ENCODE measurements around the gene ABCB6.
"Not testable (repeated sequence)": the region's sequence is repeated elsewhere in the genome, so short reads cannot be mapped to it uniquely, and the experiment has no call there.

Gene ABCB6

GRCh38 chr2:219218732-219219701 is at the start of gene ABCB6:
ABCB6 (minus strand) TSS chr2:219218958; CDS start chr2:219218673, 285 bp downstream.
- peak; percentile 90 for DNase-seq

GRCh38 chr2:219268294-219268693 is 49.5 kb upstream of the ABCB6 start:
- DNase-seq = no peak

DNA sequence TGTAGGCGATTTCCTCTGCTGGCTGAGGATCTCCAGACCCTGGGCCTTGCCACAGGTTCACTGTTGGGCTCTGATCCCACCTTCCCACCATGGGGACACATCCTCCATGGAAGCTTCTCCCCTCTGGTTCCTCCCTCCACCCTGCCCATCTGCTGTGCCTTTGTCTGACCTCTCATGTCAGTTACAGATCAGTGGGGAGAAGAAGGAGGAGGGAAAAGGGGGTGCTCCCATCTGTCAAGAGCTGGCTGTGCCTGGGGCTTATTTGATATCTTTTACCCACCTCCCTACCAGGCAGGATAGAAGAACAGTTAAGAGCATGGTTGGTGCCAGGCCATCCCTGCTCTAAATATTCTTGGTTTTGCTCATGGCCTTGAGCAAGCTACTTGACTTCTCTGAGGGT is 48.1 kb upstream of the ABCB6 start:
- DNase-seq = no peak

DNA sequence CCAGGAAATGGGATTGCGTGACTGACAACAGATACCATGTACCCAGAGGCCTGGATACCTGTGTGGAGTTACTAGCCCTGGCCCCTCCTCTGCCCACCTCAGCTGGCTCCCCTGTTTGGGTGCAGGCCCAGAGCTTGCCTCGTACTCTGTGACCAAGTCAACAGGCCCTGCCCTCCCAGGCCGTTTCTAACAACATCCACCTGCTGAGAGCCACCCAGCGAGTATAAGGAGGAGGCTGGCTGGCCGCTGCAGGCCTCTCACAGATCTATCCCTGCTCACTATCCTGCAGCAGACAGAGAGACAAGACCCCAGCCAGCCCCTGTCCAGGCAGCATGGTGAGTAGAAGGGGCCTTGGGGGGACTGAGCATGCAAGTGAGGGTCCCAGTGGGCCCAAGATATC is 47.5 kb upstream of the ABCB6 start:
- DNase-seq = no peak

DNA sequence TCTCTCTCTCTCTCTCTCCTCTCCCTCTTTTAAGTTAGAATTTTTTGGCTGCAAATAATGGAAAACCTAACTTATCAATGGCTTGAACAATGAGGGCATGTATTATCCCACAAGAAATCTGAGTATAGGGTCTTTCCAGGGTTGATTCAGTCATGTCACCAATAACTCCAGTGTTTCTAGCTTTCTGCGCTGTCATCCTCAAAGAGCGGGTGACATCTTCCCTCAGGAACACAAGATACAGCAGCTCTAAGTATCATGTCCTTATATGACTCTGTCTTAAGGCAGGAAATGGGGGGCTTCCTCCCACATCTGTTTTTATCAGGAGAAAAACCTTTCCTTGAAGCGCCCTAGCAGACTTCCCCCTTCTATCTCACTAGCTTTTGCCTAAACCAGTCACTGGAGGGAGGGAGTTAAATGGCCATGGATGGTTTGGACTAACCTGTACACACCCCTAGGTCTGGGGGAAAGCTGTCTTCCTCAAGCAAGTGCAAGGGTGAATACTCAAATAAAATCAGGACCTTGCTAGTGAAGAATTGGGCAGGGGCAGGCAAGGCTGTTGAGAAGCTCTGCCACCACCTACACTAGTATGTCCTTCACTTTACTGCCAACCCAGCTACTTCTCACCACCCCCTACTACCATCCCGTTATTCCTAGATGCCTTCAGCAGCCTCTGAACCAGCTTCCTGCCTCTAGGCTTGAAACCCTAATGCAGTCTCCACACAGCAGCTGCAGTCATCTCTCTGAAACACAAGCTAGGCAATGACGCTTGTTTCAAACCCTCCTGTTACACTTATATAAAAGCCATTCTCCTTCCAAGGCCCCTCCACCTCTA is 42.5 kb upstream of the ABCB6 start:
- DNase-seq = no peak

- DNase-seq = not testable (repeated sequence)
Observed at GRCh38 chr2:219258942-219259341, 40.2 kb upstream of the ABCB6 start.

- DNase-seq = peak; percentile 58
Observed at GRCh38 chr2:219254590-219255201, 35.9 kb upstream of the ABCB6 start.

GRCh38 chr2:219253753-219254589 is 35.2 kb upstream of the ABCB6 start, which contains the start of gene TUBA4A:
TUBA4A (minus strand) TSS chr2:219253918; CDS start chr2:219253858, 60 bp downstream.
- peak; percentile 93 for DNase-seq

GRCh38 chr2:219252900-219253752 is 34.4 kb upstream of the ABCB6 start, which contains the start of gene TUBA4B:
TUBA4B (plus strand) TSS chr2:219253243; CDS start chr2:219253408, 165 bp downstream.
- DNase-seq = peak; percentile 51

DNA sequence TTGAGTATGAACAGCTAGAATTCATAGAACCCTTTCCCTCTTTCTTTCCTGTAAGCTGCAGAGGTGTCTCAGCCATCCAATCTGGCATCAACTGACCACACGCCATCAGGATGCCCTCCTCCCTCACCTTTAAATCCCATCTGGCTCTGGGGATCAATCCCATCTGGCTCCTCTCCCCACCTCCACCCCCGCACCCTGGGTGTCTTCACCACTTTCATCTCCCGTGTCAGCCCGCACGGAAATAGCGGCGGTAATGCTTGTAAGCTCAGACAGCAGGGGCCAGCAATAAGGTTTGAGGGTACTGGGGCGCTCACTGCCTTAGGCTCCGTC is 33.8 kb upstream of the ABCB6 start:
- DNase-seq = no peak

DNA sequence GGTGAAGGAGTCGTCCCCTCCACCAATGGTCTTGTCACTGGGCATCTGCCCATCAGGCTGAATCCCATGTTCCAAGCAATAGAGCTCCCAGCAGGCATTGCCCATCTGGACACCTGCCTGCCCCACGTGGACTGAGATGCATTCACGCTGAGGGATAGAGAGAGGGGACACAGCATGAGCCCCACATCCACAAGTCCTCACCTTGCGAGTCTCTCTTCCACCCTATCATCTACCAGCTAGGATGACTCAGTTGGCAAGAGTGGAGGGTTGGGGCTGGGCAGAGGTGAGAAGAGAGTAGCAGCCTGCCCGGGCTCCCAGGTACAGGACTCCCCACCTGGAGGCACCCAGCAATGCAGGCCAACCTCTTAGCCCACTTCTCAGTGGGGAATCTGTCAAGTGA is 33.3 kb upstream of the ABCB6 start:
- DNase-seq = peak; percentile 27

GRCh38 chr2:219251656-219252055 is 32.9 kb upstream of the ABCB6 start:
- DNase-seq = no peak

- DNase-seq = no peak
Observed at GRCh38 chr2:219250049-219250781, 31.5 kb upstream of the ABCB6 start.

- peak; percentile 67 for DNase-seq
Observed at GRCh38 chr2:219249203-219249980, 30.6 kb upstream of the ABCB6 start.

DNA sequence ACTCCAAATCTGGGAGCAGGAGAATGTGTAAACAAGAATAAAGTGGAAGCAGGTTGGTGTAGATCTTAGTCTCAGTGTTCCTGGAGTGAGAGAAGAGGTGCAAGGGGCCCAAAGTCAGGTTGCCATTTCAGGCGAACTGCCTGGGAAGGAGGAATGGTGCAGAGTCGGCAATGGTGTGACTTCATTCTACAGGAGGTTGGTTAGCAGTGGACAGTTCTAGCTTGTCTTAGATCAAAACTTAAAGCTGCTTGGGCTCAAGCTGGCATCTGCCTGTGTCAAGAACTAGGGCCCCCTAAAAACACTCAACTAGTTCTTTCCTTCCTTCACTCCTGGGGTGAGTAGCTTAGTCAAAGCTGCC is 30.1 kb upstream of the ABCB6 start:
- DNase-seq = no peak

GRCh38 chr2:219247678-219248642 is 29.2 kb upstream of the ABCB6 start:
- peak; percentile 81 for DNase-seq

DNA sequence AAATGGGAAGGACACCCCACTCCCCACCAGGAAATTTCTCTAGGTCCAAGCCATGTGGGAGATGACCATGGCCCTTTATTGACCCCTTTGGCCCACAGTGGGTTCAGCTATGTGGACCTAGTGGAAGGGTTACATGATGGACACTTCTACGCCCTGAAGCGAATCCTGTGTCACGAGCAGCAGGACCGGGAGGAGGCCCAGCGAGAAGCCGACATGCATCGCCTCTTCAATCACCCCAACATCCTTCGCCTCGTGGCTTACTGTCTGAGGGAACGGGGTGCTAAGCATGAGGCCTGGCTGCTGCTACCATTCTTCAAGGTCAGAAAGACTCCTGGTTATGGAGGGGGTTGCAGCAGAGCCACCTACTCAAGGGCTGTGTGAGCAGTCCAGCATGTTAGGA is 27.8 kb upstream of the ABCB6 start:
- no peak for DNase-seq

- DNase-seq = peak; percentile 28
Observed at GRCh38 chr2:219245899-219246230, 27.1 kb upstream of the ABCB6 start.
